ENCODE measurements around the gene IL1RL2.

IL1RL2 gene

GRCh38 chr2:102193074-102193473, 6.3 kb downstream of the IL1RL2 start:
- peaks cover 20% of the 10 kb centered on the region for H3K36me3 Mint-ChIP-seq (ENCODE audit: low read depth)
- no peak overlapping the region for H3K4me3 Mint-ChIP-seq
- peaks cover 8% of the 10 kb centered on the region for H3K9me3 Mint-ChIP-seq
- intact Hi-C loops (cut with micrococcal nuclease) = no loop called here
- H3K4me1 Mint-ChIP-seq (ENCODE audit: low read depth) = peaks cover 30% of the 10 kb centered on the region
- peaks cover 5% of the 10 kb centered on the region for H3K27me3 Mint-ChIP-seq
- no peak overlapping the region for H3K27ac Mint-ChIP-seq

- H3K27ac Mint-ChIP-seq = no peak overlapping the region
- H3K4me3 Mint-ChIP-seq = no peak overlapping the region
- H3K36me3 Mint-ChIP-seq (ENCODE audit: low read depth) = peaks cover 12% of the 10 kb centered on the region
- H3K27me3 Mint-ChIP-seq = peaks cover 5% of the 10 kb centered on the region
- intact Hi-C loops (cut with micrococcal nuclease) = no loop called here
- peaks cover 28% of the 10 kb centered on the region for H3K4me1 Mint-ChIP-seq (ENCODE audit: low read depth)
- H3K9me3 Mint-ChIP-seq = no peaks in the 10 kb centered on the region
These were observed 7.9 kb downstream of the IL1RL2 start for GRCh38 chr2:102194609-102195268.

- Mint-ChIP-seq H3K4me3 (no peak overlapping the region), H3K27me3 (peaks cover 8% of the 10 kb centered on the region), H3K9me3 (no peaks in the 10 kb centered on the region), H3K36me3 (ENCODE audit: low read depth) (peaks cover 12% of the 10 kb centered on the region), H3K27ac (no peak overlapping the region), H3K4me1 (ENCODE audit: low read depth) (peaks cover 25% of the 10 kb centered on the region)
- intact Hi-C loops (cut with micrococcal nuclease) = no loop called here
These were observed 10.7 kb downstream of the IL1RL2 start for GRCh38 chr2:102197389-102198137.

- Mint-ChIP-seq H3K4me3 (no peak overlapping the region), H3K4me1 (ENCODE audit: low read depth) (peaks cover 21% of the 10 kb centered on the region), H3K9me3 (peaks cover 24% of the 10 kb centered on the region), H3K27ac (no peak overlapping the region), H3K36me3 (ENCODE audit: low read depth) (peaks cover 34% of the 10 kb centered on the region), H3K27me3 (peaks cover 7% of the 10 kb centered on the region)
- intact Hi-C loops (cut with micrococcal nuclease) = no loop called here
These were observed 13.7 kb downstream of the IL1RL2 start for GRCh38 chr2:102200539-102200938.

- intact Hi-C loops (cut with micrococcal nuclease) = no loop called here
- peaks cover 42% of the 10 kb centered on the region for H3K36me3 Mint-ChIP-seq (ENCODE audit: low read depth)
- no peak overlapping the region for H3K4me3 Mint-ChIP-seq
- H3K4me1 Mint-ChIP-seq (ENCODE audit: low read depth) = peaks cover 6% of the 10 kb centered on the region
- peaks cover 3% of the 10 kb centered on the region for H3K27me3 Mint-ChIP-seq
- no peak overlapping the region for H3K27ac Mint-ChIP-seq
- peaks cover 24% of the 10 kb centered on the region for H3K9me3 Mint-ChIP-seq
These were observed 17.8 kb downstream of the IL1RL2 start for GRCh38 chr2:102204638-102205037.

GRCh38 chr2:102206666-102207341, 20.0 kb downstream of the IL1RL2 start:
- intact Hi-C loops (cut with micrococcal nuclease) = no loop called here
- Mint-ChIP-seq H3K27ac (no peak overlapping the region), H3K4me3 (no peak overlapping the region), H3K36me3 (ENCODE audit: low read depth) (peaks cover 44% of the 10 kb centered on the region), H3K9me3 (peaks cover 24% of the 10 kb centered on the region), H3K27me3 (no peaks in the 10 kb centered on the region), H3K4me1 (ENCODE audit: low read depth) (peaks cover 6% of the 10 kb centered on the region)

GRCh38 chr2:102208774-102209173, 22.0 kb downstream of the IL1RL2 start:
- Mint-ChIP-seq H3K9me3 (peaks cover 15% of the 10 kb centered on the region), H3K36me3 (ENCODE audit: low read depth) (peaks cover 37% of the 10 kb centered on the region), H3K4me1 (ENCODE audit: low read depth) (peaks cover 2% of the 10 kb centered on the region), H3K27me3 (no peaks in the 10 kb centered on the region), H3K4me3 (no peak overlapping the region), H3K27ac (no peak overlapping the region)
- intact Hi-C loops (cut with micrococcal nuclease) = no loop called here

GRCh38 chr2:102209474-102209873, 22.7 kb downstream of the IL1RL2 start:
- no peaks in the 10 kb centered on the region for H3K27me3 Mint-ChIP-seq
- no peaks in the 10 kb centered on the region for H3K4me1 Mint-ChIP-seq (ENCODE audit: low read depth)
- no peak overlapping the region for H3K4me3 Mint-ChIP-seq
- H3K36me3 Mint-ChIP-seq (ENCODE audit: low read depth) = peaks cover 32% of the 10 kb centered on the region
- H3K27ac Mint-ChIP-seq = no peak overlapping the region
- intact Hi-C loops (cut with micrococcal nuclease) = no loop called here
- H3K9me3 Mint-ChIP-seq = peaks cover 8% of the 10 kb centered on the region

- Mint-ChIP-seq H3K4me1 (ENCODE audit: low read depth) (peaks cover 24% of the 10 kb centered on the region), H3K4me3 (no peak overlapping the region), H3K27ac (no peak overlapping the region), H3K27me3 (peaks cover 3% of the 10 kb centered on the region), H3K36me3 (ENCODE audit: low read depth) (peaks cover 53% of the 10 kb centered on the region), H3K9me3 (peaks cover 35% of the 10 kb centered on the region)
- intact Hi-C loops (cut with micrococcal nuclease) = no loop called here
These were observed 30.2 kb downstream of the IL1RL2 start for GRCh38 chr2:102217032-102217431.

- H3K9me3 Mint-ChIP-seq = no peaks in the 10 kb centered on the region
- peaks cover 83% of the 10 kb centered on the region for H3K4me1 Mint-ChIP-seq (ENCODE audit: low read depth)
- H3K27me3 Mint-ChIP-seq = peaks cover 3% of the 10 kb centered on the region
- no peak overlapping the region for H3K4me3 Mint-ChIP-seq
- H3K27ac Mint-ChIP-seq = peak overlapping the region; percentile 91
- peaks cover 17% of the 10 kb centered on the region for H3K36me3 Mint-ChIP-seq (ENCODE audit: low read depth)
- intact Hi-C loops (cut with micrococcal nuclease) = no loop called here
These were observed 38.3 kb downstream of the IL1RL2 start for GRCh38 chr2:102224824-102225739.

- Mint-ChIP-seq H3K4me3 (no peak overlapping the region), H3K27me3 (peaks cover 1% of the 10 kb centered on the region), H3K9me3 (no peaks in the 10 kb centered on the region), H3K4me1 (ENCODE audit: low read depth) (peaks cover 89% of the 10 kb centered on the region), H3K36me3 (ENCODE audit: low read depth) (peaks cover 13% of the 10 kb centered on the region), H3K27ac (peak overlapping the region; percentile 90)
- intact Hi-C loops (cut with micrococcal nuclease) = no loop called here
These were observed 39.3 kb downstream of the IL1RL2 start for GRCh38 chr2:102226171-102226570.

GRCh38 chr2:102226612-102227391, 40.0 kb downstream of the IL1RL2 start:
- H3K4me1 Mint-ChIP-seq (ENCODE audit: low read depth) = peaks cover 94% of the 10 kb centered on the region
- no peaks in the 10 kb centered on the region for H3K9me3 Mint-ChIP-seq
- H3K27ac Mint-ChIP-seq = peak overlapping the region; percentile 90
- peaks cover 8% of the 10 kb centered on the region for H3K36me3 Mint-ChIP-seq (ENCODE audit: low read depth)
- H3K27me3 Mint-ChIP-seq = no peaks in the 10 kb centered on the region
- intact Hi-C loops (cut with micrococcal nuclease) = no loop called here
- peak overlapping the region; percentile 13 for H3K4me3 Mint-ChIP-seq
